IMR-90 (cell line): ENCODE data around the gene KATNB1. TPM values are rescaled to one million over a fixed set of nuclear protein-coding genes. Genes with fewer than 3 reads are reported as not detected.

Experiments
- ATAC-seq: fragments of 200-7000 bp; cut with Tn5 transposase; 2 replicates; pipeline ENCODE4 v1.9.1; 2020; ENCODE audit warnings: low read depth, mild to moderate bottlenecking, moderate library complexity
- BruUV-seq: library from RNA; stranded (reverse); fragments of 400-500 nt; replicated peaks from 2 replicates; lab custom pipeline; 2021; lab: Mats Ljungman, UMichigan
- CTCF ChIA-PET: fragments of 300-600 bp; formaldehyde crosslinking; extraction: SDS; loops from one replicate; lab custom pipeline; 2021; ENCODE audit warnings: antibody characterized with exemption; lab: Yijun Ruan, JAX
- POLR2A ChIA-PET: fragments of 300-600 bp; sonication (Branson Sonifier 250); formaldehyde crosslinking; loops from one replicate; lab custom pipeline; 2022; ENCODE audit warnings: antibody characterized with exemption; ENCODE audit not compliant: unreplicated experiment; lab: Charles Lee
- DNase-seq: peaks from one replicate; pipeline ENCODE4 v3.0.0; 2013
- H2AFZ ChIP-seq: replicated peaks from 2 replicates; pipeline ENCODE3; 2013; ENCODE audit warnings: low read length, mild to moderate bottlenecking; ENCODE audit not compliant: poor library complexity
- H2AK5ac ChIP-seq: 2 replicates; pipeline ENCODE4 v1.6.1; 2013; ENCODE audit warnings: low read depth, low read length, inconsistent platforms
- H2AK9ac ChIP-seq: replicated peaks from 2 replicates; pipeline ENCODE3; 2013; ENCODE audit warnings: mild to moderate bottlenecking, low read depth, low read length, moderate library complexity; ENCODE audit not compliant: poor library complexity
- H2BK120ac ChIP-seq: 2 replicates; pipeline ENCODE4 v1.6.1; 2013; ENCODE audit warnings: low read depth, low read length, inconsistent platforms
- H2BK15ac ChIP-seq: 3 replicates; pipeline ENCODE4 v1.6.1; 2013; ENCODE audit warnings: low read depth, low read length, inconsistent platforms
- H2BK20ac ChIP-seq: 2 replicates; pipeline ENCODE4 v1.6.1; 2013; ENCODE audit warnings: low read depth, mild to moderate bottlenecking, inconsistent platforms, low read length, moderate library complexity
- H2BK5ac ChIP-seq: 2 replicates; pipeline ENCODE4 v1.6.1; 2013; ENCODE audit warnings: mild to moderate bottlenecking, low read depth, low read length, inconsistent platforms; ENCODE audit not compliant: poor library complexity, severe bottlenecking
- H3K14ac ChIP-seq: replicated peaks from 2 replicates; pipeline ENCODE4 v1.6.1; 2013; ENCODE audit warnings: low read depth, low read length, inconsistent platforms
- H3K18ac ChIP-seq: 2 replicates; pipeline ENCODE4 v1.6.1; 2013; ENCODE audit warnings: low read depth, low read length, control low read depth
- H3K23ac ChIP-seq: 2 replicates; pipeline ENCODE4 v1.6.1; 2013; ENCODE audit warnings: low read depth, low read length, inconsistent platforms
- H3K27ac ChIP-seq: 2 replicates; pipeline ENCODE4 v1.5.1; 2013; ENCODE audit warnings: mild to moderate bottlenecking, control low read depth, low read length; ENCODE audit not compliant: insufficient read depth
- H3K27me3 ChIP-seq: 2 replicates; pipeline ENCODE4 v1.6.1; 2013; ENCODE audit warnings: low read length; ENCODE audit not compliant: control insufficient read depth, insufficient read depth
- H3K36me3 ChIP-seq: 2 replicates; pipeline ENCODE4 v1.6.1; 2013; ENCODE audit warnings: low read length, mixed read lengths; ENCODE audit not compliant: control insufficient read depth, insufficient read depth
- H3K4ac ChIP-seq: 2 replicates; pipeline ENCODE4 v1.6.1; 2013; ENCODE audit warnings: low read depth, low read length, inconsistent platforms
- H3K4me1 ChIP-seq: 2 replicates; pipeline ENCODE4 v1.6.1; 2013; ENCODE audit warnings: low read length, mixed read lengths; ENCODE audit not compliant: control insufficient read depth, insufficient read depth
- H3K4me2 ChIP-seq: 2 replicates; pipeline ENCODE4 v1.6.1; 2013; ENCODE audit warnings: low read depth, mild to moderate bottlenecking, control low read depth, low read length, moderate library complexity
- H3K4me3 ChIP-seq: 2 replicates; pipeline ENCODE4 v1.5.1; 2013; ENCODE audit warnings: low read depth, mild to moderate bottlenecking, control low read depth, low read length, moderate library complexity; ENCODE audit not compliant: insufficient read depth
- H3K56ac ChIP-seq: 2 replicates; pipeline ENCODE4 v1.6.1; 2013; ENCODE audit warnings: low read length, inconsistent platforms; ENCODE audit not compliant: insufficient read depth; ENCODE audit errors: extremely low read depth
- H3K79me1 ChIP-seq, 2 experiments: 2 replicates each; pipeline ENCODE4 v1.6.1; 2013; ENCODE audit warnings: low read length in 2 of 2, inconsistent platforms in 1 of 2, low read depth in 1 of 2
- H3K9ac ChIP-seq: 2 replicates; pipeline ENCODE4 v1.6.1; 2013; ENCODE audit warnings: low read depth, low read length, control low read depth
- H3K9me1 ChIP-seq: 2 replicates; pipeline ENCODE4 v1.6.1; 2013; ENCODE audit warnings: low read length, inconsistent platforms; ENCODE audit not compliant: insufficient read depth
- H3K9me3 ChIP-seq: 2 replicates; pipeline ENCODE4 v1.6.1; 2013; ENCODE audit warnings: low read length; ENCODE audit not compliant: control insufficient read depth, insufficient read depth
- H4K20me1 ChIP-seq: 2 replicates; pipeline ENCODE4 v1.6.1; 2013; ENCODE audit warnings: low read length, inconsistent platforms; ENCODE audit not compliant: insufficient read depth
- H4K5ac ChIP-seq: 2 replicates; pipeline ENCODE4 v1.6.1; 2013; ENCODE audit warnings: mild to moderate bottlenecking, low read depth, low read length, control low read depth
- H4K8ac ChIP-seq, 2 experiments: 2 replicates each; pipeline ENCODE4 v1.6.1; 2013; ENCODE audit warnings: low read depth in 2 of 2, low read length in 2 of 2, control low read depth in 1 of 2, inconsistent platforms in 1 of 2
- H4K91ac ChIP-seq: 2 replicates; pipeline ENCODE4 v1.6.1; 2013; ENCODE audit warnings: low read depth, low read length, inconsistent platforms; ENCODE audit not compliant: insufficient read depth
- CEBPB ChIP-seq: IDR thresholded peaks from 2 replicates; pipeline ENCODE4 v1.6.1; 2012; ENCODE audit warnings: low read depth, low read length, improper control_type of control experiment
- CHD1 ChIP-seq: IDR thresholded peaks from 2 replicates; pipeline ENCODE4 v1.6.1; 2012; ENCODE audit warnings: low read depth, low read length, improper control_type of control experiment
- FOS ChIP-seq: fragments of 150-350 bp; IDR thresholded peaks from 2 replicates; pipeline ENCODE4 v1.6.1; 2016; ENCODE audit warnings: low read depth, low read length
- MAFK ChIP-seq: IDR thresholded peaks from 2 replicates; pipeline ENCODE4 v1.6.1; 2012; ENCODE audit warnings: low read depth, low read length, improper control_type of control experiment
- NFE2L2 ChIP-seq: fragments of 150-350 bp; IDR thresholded peaks from 2 replicates; pipeline ENCODE4 v1.6.1; 2016; ENCODE audit warnings: low read depth, mild to moderate bottlenecking, low read length
- POLR2A ChIP-seq: IDR thresholded peaks from 2 replicates; pipeline ENCODE4 v1.6.1; 2012; ENCODE audit warnings: mild to moderate bottlenecking, low read depth, low read length
- RAD21 ChIP-seq: IDR thresholded peaks from 2 replicates; pipeline ENCODE4 v1.6.1; 2012; ENCODE audit warnings: low read length, improper control_type of control experiment
- RFX5 ChIP-seq: IDR thresholded peaks from 2 replicates; pipeline ENCODE4 v1.8.0; 2012; ENCODE audit warnings: low read depth, mild to moderate bottlenecking, low read length, moderate library complexity
- WGBS, 2 experiments: methylation state at CpG; one replicate each; pipeline versions ENCODE4 v1.1.5 to v1.1.7; 2013; ENCODE audit warnings: missing lambda C conversion rate in 2 of 2; ENCODE audit not compliant: insufficient read length in 1 of 2; ENCODE audit errors: extremely low coverage in 2 of 2; 5-methylcytosine and 5-hydroxymethylcytosine counted together
- dilution Hi-C: fragments of 300-500 bp; cut with HindIII; formaldehyde crosslinking; loops from one replicate; pipeline ENCODE4 v1.14.3; 2018; ENCODE audit warnings: low sequenced_read_pairs; ENCODE audit not compliant: unreplicated experiment
- in situ Hi-C: fragments of 300-500 bp; cut with MboI; formaldehyde crosslinking; loops from 3 replicates; pipeline ENCODE4 v1.14.3; 2019; ENCODE audit warnings: low sequenced_read_pairs, inconsistent platforms, mixed read lengths
- intact Hi-C: fragments of 100-400 bp; cut with micrococcal nuclease; formaldehyde crosslinking; loops from 2 replicates; pipeline ENCODE4 v1.10.0; 2022
- polyA plus RNA-seq, 3 experiments: library from polyadenylated mRNA; depleted of rRNA; stranded (reverse); fragments of >200 nt; gene quantifications; 2 replicates each; pipeline ENCODE4 v1.2.3, GENCODE V29; 2012; ENCODE audit warnings: low replicate concordance in 1 of 3
- total RNA-seq: library from RNA; depleted of rRNA; stranded (reverse); fragments of >200 nt; gene quantifications from 2 replicates; pipeline ENCODE4 v1.2.3, GENCODE V29; 2012
- TF ChIP-seq, protein P1 (sequence below): fragments of 150-350 bp; IDR thresholded peaks from 2 replicates; pipeline ENCODE4 v1.6.1; 2017; ENCODE audit warnings: mild to moderate bottlenecking, antibody characterized with exemption, low read length, low read depth

The KATNB1 gene
- total and polyA plus RNA-seq, 2 of the 4 experiments (the other 2 are of a cell fraction), result 10.9 to 23.5 TPM

GRCh38 chr16:57781349-57781740, 45.8 kb downstream of the KATNB1 start:
- no peaks in the 10 kb centered on the region for H3K27me3 ChIP-seq
- no peak overlapping the region for H2BK120ac ChIP-seq
- H4K91ac ChIP-seq, result no peak overlapping the region
- H4K20me1 ChIP-seq, result peaks cover 19% of the 10 kb centered on the region; the same call in 1 of the 2 replicates
- no peak overlapping the region for H3K27ac ChIP-seq
- ChIA-PET CTCF (interaction anchor here (1.3 kb wide), 1 partner anchor 13 kb away, joined by 3 read pairs; no protein-coding TSS in a partner anchor), POLR2A (no interaction called here)
- no peak overlapping the region for H4K8ac ChIP-seq
- H2AK5ac ChIP-seq, result no peak overlapping the region; the same call in 1 of the 2 replicates
- intact Hi-C loops (no loop called here), in situ Hi-C loops (no loop called here), dilution Hi-C loops (no loop called here)
- no TSS peak for BruUV-seq
- H3K23ac ChIP-seq, result no peak overlapping the region
- H3K4me3 ChIP-seq, result no peak overlapping the region
- H3K9me1 ChIP-seq, result peaks cover 9% of the 10 kb centered on the region; the same call in 1 of the 2 replicates
- no peak overlapping the region for H3K18ac ChIP-seq
- H3K14ac ChIP-seq, result no peak overlapping the region
- no peak overlapping the region for H2BK5ac ChIP-seq
- H2AFZ ChIP-seq, result peak overlapping the region; percentile 41
- TF ChIP-seq FOS (no peak), RAD21 (no peak), POLR2A (no peak), CHD1 (no peak), RFX5 (no peak), NFE2L2 (no peak), MAFK (no peak), CEBPB (no peak)
- TF ChIP-seq, protein P1, sequence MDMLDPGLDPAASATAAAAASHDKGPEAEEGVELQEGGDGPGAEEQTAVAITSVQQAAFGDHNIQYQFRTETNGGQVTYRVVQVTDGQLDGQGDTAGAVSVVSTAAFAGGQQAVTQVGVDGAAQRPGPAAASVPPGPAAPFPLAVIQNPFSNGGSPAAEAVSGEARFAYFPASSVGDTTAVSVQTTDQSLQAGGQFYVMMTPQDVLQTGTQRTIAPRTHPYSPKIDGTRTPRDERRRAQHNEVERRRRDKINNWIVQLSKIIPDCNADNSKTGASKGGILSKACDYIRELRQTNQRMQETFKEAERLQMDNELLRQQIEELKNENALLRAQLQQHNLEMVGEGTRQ, result no peak
- H3K79me1 ChIP-seq, result peaks cover 24 to 62% of the 10 kb centered on the region in 2 experiments
- no peaks in the 10 kb centered on the region; the same call in 1 of the 2 replicates for H3K4me1 ChIP-seq
- WGBS, 2 experiments, result no CpG with 5 or more reads among the region's 1 CpG
- ATAC-seq (no peak), DNase-seq (no peak)
- H3K56ac ChIP-seq, result no peak overlapping the region
- peaks cover 32% of the 10 kb centered on the region for H3K36me3 ChIP-seq
- H3K4me2 ChIP-seq, result no peak overlapping the region
- H3K9me3 ChIP-seq, result no peaks in the 10 kb centered on the region
- no peak overlapping the region for H2BK20ac ChIP-seq
- H2AK9ac ChIP-seq, result no peak overlapping the region
- H3K4ac ChIP-seq, result no peak overlapping the region
- H2BK15ac ChIP-seq, result no peak overlapping the region
- H3K9ac ChIP-seq, result no peak overlapping the region
- H4K5ac ChIP-seq, result no peak overlapping the region
